GM23338 (cell line): ENCODE results near the gene KIRREL3. TPM values are rescaled to one million over a fixed set of nuclear protein-coding genes. Genes with fewer than 3 reads are reported as not detected.

Experiments used
- ATAC-seq: fragments of 200-7000 bp; cut with Tn5 transposase; 3 replicates; pipeline ENCODE4 v1.9.1; 2020
- DNase-seq: peaks from one replicate; pipeline ENCODE4 v3.0.0-alpha.2; 2015; ENCODE audit warnings: low spot score
- H2AFZ ChIP-seq: fragments of 200-600 bp; sonication (generic); 2 replicates; pipeline ENCODE4 v1.8.0; 2016; ENCODE audit warnings: antibody characterized with exemption, mild to moderate bottlenecking, moderate library complexity
- H3F3A ChIP-seq: fragments of 200-600 bp; sonication (generic); replicated peaks from 2 replicates; pipeline ENCODE4 v1.8.0; 2017; ENCODE audit warnings: antibody characterized with exemption, mixed run types, low read depth
- H3K27ac ChIP-seq: fragments of 200-600 bp; sonication (generic); 2 replicates; pipeline ENCODE4 v1.6.1; 2016; ENCODE audit warnings: low read depth
- H3K27me3 ChIP-seq: fragments of 200-600 bp; sonication (generic); 2 replicates; pipeline ENCODE4 v1.8.0; 2016; ENCODE audit warnings: mild to moderate bottlenecking, mixed run types, moderate library complexity; ENCODE audit not compliant: insufficient read depth
- H3K36me3 ChIP-seq: fragments of 200-600 bp; sonication (generic); 2 replicates; pipeline ENCODE4 v1.8.0; 2016; ENCODE audit warnings: mild to moderate bottlenecking; ENCODE audit not compliant: insufficient read depth
- H3K4me1 ChIP-seq: fragments of 200-600 bp; sonication (generic); 2 replicates; pipeline ENCODE4 v1.8.0; 2016; ENCODE audit warnings: mild to moderate bottlenecking, moderate library complexity; ENCODE audit not compliant: insufficient read depth
- H3K4me2 ChIP-seq: fragments of 200-600 bp; sonication (generic); 2 replicates; pipeline ENCODE4 v1.7.1; 2017; ENCODE audit warnings: mixed run types
- H3K4me3 ChIP-seq: fragments of 200-600 bp; sonication (generic); 2 replicates; pipeline ENCODE4 v1.6.1; 2016; ENCODE audit warnings: mixed run types
- H3K79me2 ChIP-seq: fragments of 200-600 bp; sonication (generic); replicated peaks from 2 replicates; pipeline ENCODE4 v1.8.0; 2017; ENCODE audit warnings: mild to moderate bottlenecking; ENCODE audit not compliant: insufficient read depth
- H3K9me2 ChIP-seq: fragments of 200-600 bp; sonication (generic); 2 replicates; pipeline ENCODE4 v1.8.0; 2017; ENCODE audit not compliant: insufficient read depth
- H4K20me1 ChIP-seq: fragments of 200-600 bp; sonication (generic); replicated peaks from 2 replicates; pipeline ENCODE4 v1.8.0; 2017; ENCODE audit warnings: mild to moderate bottlenecking; ENCODE audit not compliant: insufficient read depth
- H3K27ac Mint-ChIP-seq: 2 replicates; pipeline ENCODE4 v1.8.0; 2020; ENCODE audit warnings: inconsistent platforms, mild to moderate bottlenecking, moderate library complexity, mixed read lengths
- H3K27me3 Mint-ChIP-seq: 3 replicates; pipeline ENCODE4 v1.8.0; 2022; ENCODE audit warnings: low read depth, mild to moderate bottlenecking, moderate library complexity, mixed read lengths, inconsistent platforms; ENCODE audit not compliant: insufficient read depth, poor library complexity
- H3K36me3 Mint-ChIP-seq: 3 replicates; pipeline ENCODE4 v1.8.0; 2021; ENCODE audit warnings: low read depth, mild to moderate bottlenecking, inconsistent platforms, moderate library complexity, mixed read lengths
- H3K4me1 Mint-ChIP-seq: 3 replicates; pipeline ENCODE4 v1.8.0; 2020; ENCODE audit warnings: mild to moderate bottlenecking, inconsistent platforms, mixed read lengths
- H3K4me3 Mint-ChIP-seq: 3 replicates; pipeline ENCODE4 v1.8.0; 2021; ENCODE audit warnings: moderate library complexity, mild to moderate bottlenecking, inconsistent platforms, mixed read lengths
- H3K9me3 Mint-ChIP-seq: 3 replicates; pipeline ENCODE4 v1.8.0; 2020; ENCODE audit warnings: moderate library complexity, mild to moderate bottlenecking, inconsistent platforms, mixed read lengths
- CTCF ChIP-seq, 2 experiments: fragments of 200-600 bp in 1 of 2; sonication (generic) in 1 of 2; conservative IDR thresholded peaks; 2 replicates each; pipeline versions ENCODE4 v1.5.1 to v1.6.1; 2016 to 2017; ENCODE audit warnings: antibody characterized with exemption in 2 of 2, low read depth in 2 of 2, mild to moderate bottlenecking in 2 of 2, moderate library complexity in 1 of 2
- ETS1 ChIP-seq: IDR thresholded peaks from 2 replicates; pipeline ENCODE4 v1.6.1; 2016; ENCODE audit warnings: antibody characterized with exemption
- EZH2 ChIP-seq: fragments of 200-600 bp; sonication (generic); IDR thresholded peaks from one replicate; pipeline ENCODE4 v1.8.0; 2017; ENCODE audit warnings: antibody characterized with exemption, mild to moderate bottlenecking, low read depth; ENCODE audit not compliant: unreplicated experiment
- NANOG ChIP-seq: IDR thresholded peaks from 2 replicates; pipeline ENCODE4 v1.6.1; 2016; ENCODE audit warnings: antibody characterized with exemption, borderline replicate concordance
- POLR2AphosphoS5 ChIP-seq: IDR thresholded peaks from 2 replicates; pipeline ENCODE4 v1.6.1; 2016; ENCODE audit warnings: antibody characterized with exemption, low read depth
- STAT1 ChIP-seq: IDR thresholded peaks from one replicate; pipeline ENCODE4 v1.6.1; 2016; ENCODE audit warnings: antibody characterized with exemption; ENCODE audit not compliant: unreplicated experiment
- ZNF114 ChIP-seq: fragments of 250-450 bp; sonication (Bioruptor Pico); IDR thresholded peaks from 2 replicates; pipeline ENCODE4 v1.5.0; 2020; ENCODE audit warnings: mild to moderate bottlenecking, moderate library complexity
- ZNF462 ChIP-seq: fragments of 250-450 bp; sonication (Bioruptor Pico); IDR thresholded peaks from 2 replicates; pipeline ENCODE4 v1.5.0; 2020; ENCODE audit warnings: mild to moderate bottlenecking, moderate library complexity
- polyA plus RNA-seq: library from polyadenylated mRNA; unstranded; fragments of >200 nt; fragmentation: Nextera tagmentation; extraction: Ambion mirVana; gene quantifications from 2 replicates; pipeline ENCODE4 v1.2.1, GENCODE V29; 2016
- total RNA-seq: library from RNA; depleted of rRNA; stranded (reverse); fragments of >200 nt; shearing (Covaris generic); gene quantifications from 2 replicates; pipeline ENCODE4 v1.2.3, GENCODE V29; 2014

The KIRREL3 gene
- total and polyA plus RNA-seq, 2 experiments from 2014 or later, result 0.13 to 1.5 TPM

- TF ChIP-seq ZNF462 (CRISPR knock-in tag) (no peak), NANOG (no peak), STAT1 (no peak), ZNF114 (no peak), EZH2 (no peak), POLR2AphosphoS5 (no peak), ETS1 (no peak)
Measured at GRCh38 chr11:126891556-126892217, 108.9 kb downstream of the KIRREL3 start (continued).

DNA sequence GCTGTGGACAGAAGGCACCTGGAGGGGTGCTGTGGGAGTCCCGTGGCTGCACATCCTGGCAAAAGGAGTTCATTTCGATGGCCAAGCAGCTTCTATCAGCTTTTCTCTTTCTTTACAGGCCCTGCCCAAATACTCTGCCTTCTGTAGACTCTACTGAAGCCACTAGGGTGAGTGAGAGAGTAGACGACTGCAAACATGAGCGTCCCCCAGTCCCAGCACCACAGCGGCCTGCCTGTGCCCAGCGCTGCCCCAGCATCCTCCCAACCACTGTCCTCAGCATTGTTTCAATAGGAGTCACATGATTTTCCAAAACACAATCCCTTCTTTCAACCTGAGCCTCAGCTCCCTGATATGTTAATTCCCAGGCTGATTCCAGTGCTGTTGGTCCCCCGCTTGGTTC lies 110.0 kb downstream of the KIRREL3 start:
- no peaks in the 10 kb centered on the region for H3K36me3 Mint-ChIP-seq
- Histone ChIP-seq H3K4me1 (peaks cover 30% of the 10 kb centered on the region), H3F3A (no peaks in the 10 kb centered on the region), H2AFZ (peak overlapping the region; percentile 90), H3K36me3 (no peaks in the 10 kb centered on the region; the same call in 1 of the 2 replicates), H3K27me3 (no peaks in the 10 kb centered on the region), H3K9me2 (peaks cover 7% of the 10 kb centered on the region; the same call in 1 of the 2 replicates), H4K20me1 (no peaks in the 10 kb centered on the region), H3K27ac (no peak overlapping the region), H3K4me3 (no peak overlapping the region), H3K79me2 (no peaks in the 10 kb centered on the region), H3K4me2 (no peak overlapping the region)
- peaks cover 46% of the 10 kb centered on the region for H3K4me1 Mint-ChIP-seq
- peak; percentile 74 for DNase-seq
- H3K27ac Mint-ChIP-seq, result peak overlapping the region; percentile 41; the same call in 1 of the 2 replicates
- H3K27me3 Mint-ChIP-seq, result peaks cover 4% of the 10 kb centered on the region
- H3K4me3 Mint-ChIP-seq, result no peak overlapping the region
- ATAC-seq, result peak; percentile 99
- peaks cover 10% of the 10 kb centered on the region for H3K9me3 Mint-ChIP-seq
- TF ChIP-seq CTCF (conservative IDR thresholded peaks at IDR 0.05; ENCODE audit: low read depth in 2 of 2), result peak; percentile 32 to 54
